ENCODE results near the gene TACC3. TPM values are rescaled to one million over a fixed set of nuclear protein-coding genes. Genes with fewer than 3 reads are reported as not detected.

The TACC3 gene
- total and polyA plus RNA-seq, 2 of the 8 experiments (the other 6 are each of a cell fraction or from before 2014, with no cell fraction given): 73.8 to 148 TPM

- TF ChIP-seq, protein P1, sequence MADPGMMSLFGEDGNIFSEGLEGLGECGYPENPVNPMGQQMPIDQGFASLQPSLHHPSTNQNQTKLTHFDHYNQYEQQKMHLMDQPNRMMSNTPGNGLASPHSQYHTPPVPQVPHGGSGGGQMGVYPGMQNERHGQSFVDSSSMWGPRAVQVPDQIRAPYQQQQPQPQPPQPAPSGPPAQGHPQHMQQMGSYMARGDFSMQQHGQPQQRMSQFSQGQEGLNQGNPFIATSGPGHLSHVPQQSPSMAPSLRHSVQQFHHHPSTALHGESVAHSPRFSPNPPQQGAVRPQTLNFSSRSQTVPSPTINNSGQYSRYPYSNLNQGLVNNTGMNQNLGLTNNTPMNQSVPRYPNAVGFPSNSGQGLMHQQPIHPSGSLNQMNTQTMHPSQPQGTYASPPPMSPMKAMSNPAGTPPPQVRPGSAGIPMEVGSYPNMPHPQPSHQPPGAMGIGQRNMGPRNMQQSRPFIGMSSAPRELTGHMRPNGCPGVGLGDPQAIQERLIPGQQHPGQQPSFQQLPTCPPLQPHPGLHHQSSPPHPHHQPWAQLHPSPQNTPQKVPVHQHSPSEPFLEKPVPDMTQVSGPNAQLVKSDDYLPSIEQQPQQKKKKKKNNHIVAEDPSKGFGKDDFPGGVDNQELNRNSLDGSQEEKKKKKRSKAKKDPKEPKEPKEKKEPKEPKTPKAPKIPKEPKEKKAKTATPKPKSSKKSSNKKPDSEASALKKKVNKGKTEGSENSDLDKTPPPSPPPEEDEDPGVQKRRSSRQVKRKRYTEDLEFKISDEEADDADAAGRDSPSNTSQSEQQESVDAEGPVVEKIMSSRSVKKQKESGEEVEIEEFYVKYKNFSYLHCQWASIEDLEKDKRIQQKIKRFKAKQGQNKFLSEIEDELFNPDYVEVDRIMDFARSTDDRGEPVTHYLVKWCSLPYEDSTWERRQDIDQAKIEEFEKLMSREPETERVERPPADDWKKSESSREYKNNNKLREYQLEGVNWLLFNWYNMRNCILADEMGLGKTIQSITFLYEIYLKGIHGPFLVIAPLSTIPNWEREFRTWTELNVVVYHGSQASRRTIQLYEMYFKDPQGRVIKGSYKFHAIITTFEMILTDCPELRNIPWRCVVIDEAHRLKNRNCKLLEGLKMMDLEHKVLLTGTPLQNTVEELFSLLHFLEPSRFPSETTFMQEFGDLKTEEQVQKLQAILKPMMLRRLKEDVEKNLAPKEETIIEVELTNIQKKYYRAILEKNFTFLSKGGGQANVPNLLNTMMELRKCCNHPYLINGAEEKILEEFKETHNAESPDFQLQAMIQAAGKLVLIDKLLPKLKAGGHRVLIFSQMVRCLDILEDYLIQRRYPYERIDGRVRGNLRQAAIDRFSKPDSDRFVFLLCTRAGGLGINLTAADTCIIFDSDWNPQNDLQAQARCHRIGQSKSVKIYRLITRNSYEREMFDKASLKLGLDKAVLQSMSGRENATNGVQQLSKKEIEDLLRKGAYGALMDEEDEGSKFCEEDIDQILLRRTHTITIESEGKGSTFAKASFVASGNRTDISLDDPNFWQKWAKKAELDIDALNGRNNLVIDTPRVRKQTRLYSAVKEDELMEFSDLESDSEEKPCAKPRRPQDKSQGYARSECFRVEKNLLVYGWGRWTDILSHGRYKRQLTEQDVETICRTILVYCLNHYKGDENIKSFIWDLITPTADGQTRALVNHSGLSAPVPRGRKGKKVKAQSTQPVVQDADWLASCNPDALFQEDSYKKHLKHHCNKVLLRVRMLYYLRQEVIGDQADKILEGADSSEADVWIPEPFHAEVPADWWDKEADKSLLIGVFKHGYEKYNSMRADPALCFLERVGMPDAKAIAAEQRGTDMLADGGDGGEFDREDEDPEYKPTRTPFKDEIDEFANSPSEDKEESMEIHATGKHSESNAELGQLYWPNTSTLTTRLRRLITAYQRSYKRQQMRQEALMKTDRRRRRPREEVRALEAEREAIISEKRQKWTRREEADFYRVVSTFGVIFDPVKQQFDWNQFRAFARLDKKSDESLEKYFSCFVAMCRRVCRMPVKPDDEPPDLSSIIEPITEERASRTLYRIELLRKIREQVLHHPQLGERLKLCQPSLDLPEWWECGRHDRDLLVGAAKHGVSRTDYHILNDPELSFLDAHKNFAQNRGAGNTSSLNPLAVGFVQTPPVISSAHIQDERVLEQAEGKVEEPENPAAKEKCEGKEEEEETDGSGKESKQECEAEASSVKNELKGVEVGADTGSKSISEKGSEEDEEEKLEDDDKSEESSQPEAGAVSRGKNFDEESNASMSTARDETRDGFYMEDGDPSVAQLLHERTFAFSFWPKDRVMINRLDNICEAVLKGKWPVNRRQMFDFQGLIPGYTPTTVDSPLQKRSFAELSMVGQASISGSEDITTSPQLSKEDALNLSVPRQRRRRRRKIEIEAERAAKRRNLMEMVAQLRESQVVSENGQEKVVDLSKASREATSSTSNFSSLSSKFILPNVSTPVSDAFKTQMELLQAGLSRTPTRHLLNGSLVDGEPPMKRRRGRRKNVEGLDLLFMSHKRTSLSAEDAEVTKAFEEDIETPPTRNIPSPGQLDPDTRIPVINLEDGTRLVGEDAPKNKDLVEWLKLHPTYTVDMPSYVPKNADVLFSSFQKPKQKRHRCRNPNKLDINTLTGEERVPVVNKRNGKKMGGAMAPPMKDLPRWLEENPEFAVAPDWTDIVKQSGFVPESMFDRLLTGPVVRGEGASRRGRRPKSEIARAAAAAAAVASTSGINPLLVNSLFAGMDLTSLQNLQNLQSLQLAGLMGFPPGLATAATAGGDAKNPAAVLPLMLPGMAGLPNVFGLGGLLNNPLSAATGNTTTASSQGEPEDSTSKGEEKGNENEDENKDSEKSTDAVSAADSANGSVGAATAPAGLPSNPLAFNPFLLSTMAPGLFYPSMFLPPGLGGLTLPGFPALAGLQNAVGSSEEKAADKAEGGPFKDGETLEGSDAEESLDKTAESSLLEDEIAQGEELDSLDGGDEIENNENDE (IDR thresholded peaks at IDR 0.05; ENCODE audit: insufficient replicate concordance, low read length): no peak
- TF ChIP-seq POLR2A (IDR thresholded peaks at IDR 0.05; ENCODE audit: control extremely low read depth in 1 of 2, low read depth in 2 of 2, low read length in 2 of 2): no peak
- no peak for TF ChIP-seq NRF1 (IDR thresholded peaks at IDR 0.05; ENCODE audit: low read depth, low read length)
- TF ChIP-seq KDM1A (IDR thresholded peaks at IDR 0.05; ENCODE audit: borderline replicate concordance, low read length): no peak
Measured at GRCh38 chr4:1757836-1758235, 36.5 kb downstream of the TACC3 start (continued).
